ENCODE data around the gene NRP2. TPM values are rescaled to one million over a fixed set of nuclear protein-coding genes. Genes with fewer than 3 reads are reported as not detected.

The NRP2 gene
- total and polyA plus RNA-seq, 2 experiments from 2014 or later = 61.0 to 79.2 TPM

DNA sequence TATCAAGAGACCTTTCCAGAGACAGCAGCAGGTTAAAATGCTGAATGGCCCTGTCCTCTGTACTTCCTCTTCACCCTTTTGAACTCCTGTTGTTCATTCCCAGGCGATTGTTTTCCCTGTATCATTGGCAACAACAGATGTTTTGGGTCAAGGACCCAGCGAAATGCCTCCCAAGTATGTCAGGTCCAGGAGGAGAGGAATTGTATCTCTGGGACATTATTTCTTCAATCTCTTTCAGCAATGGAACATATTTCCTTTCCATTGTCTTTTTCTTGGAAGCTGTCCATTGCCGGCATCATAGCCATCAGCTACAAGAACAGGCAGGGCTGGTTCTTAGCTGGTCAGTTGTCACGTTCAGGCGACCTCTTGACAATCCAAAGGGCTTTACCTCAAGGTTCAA lies 76.2 kb downstream of the NRP2 start:
- no peaks in the 10 kb centered on the region for H3K9me2 ChIP-seq (replicated peaks; ENCODE audit: insufficient read depth)
- no peaks in the 10 kb centered on the region for H4K20me1 ChIP-seq (ENCODE audit: insufficient read depth, poor library complexity, severe bottlenecking)
- H3K79me2 ChIP-seq = no peaks in the 10 kb centered on the region
- H3K4me3 ChIP-seq = no peak overlapping the region
- H3K36me3 ChIP-seq (replicated peaks; ENCODE audit: insufficient read depth, low read depth) = no peaks in the 10 kb centered on the region
- H3K9me3 ChIP-seq (ENCODE audit: low read depth) = no peaks in the 10 kb centered on the region
- peaks cover 31% of the 10 kb centered on the region for H3K4me1 ChIP-seq (ENCODE audit: insufficient read depth)
- H3K27ac ChIP-seq = peak overlapping the region; percentile 42
- no peak for DNase-seq (ENCODE audit: low spot score)
- TF ChIP-seq, protein P1, sequence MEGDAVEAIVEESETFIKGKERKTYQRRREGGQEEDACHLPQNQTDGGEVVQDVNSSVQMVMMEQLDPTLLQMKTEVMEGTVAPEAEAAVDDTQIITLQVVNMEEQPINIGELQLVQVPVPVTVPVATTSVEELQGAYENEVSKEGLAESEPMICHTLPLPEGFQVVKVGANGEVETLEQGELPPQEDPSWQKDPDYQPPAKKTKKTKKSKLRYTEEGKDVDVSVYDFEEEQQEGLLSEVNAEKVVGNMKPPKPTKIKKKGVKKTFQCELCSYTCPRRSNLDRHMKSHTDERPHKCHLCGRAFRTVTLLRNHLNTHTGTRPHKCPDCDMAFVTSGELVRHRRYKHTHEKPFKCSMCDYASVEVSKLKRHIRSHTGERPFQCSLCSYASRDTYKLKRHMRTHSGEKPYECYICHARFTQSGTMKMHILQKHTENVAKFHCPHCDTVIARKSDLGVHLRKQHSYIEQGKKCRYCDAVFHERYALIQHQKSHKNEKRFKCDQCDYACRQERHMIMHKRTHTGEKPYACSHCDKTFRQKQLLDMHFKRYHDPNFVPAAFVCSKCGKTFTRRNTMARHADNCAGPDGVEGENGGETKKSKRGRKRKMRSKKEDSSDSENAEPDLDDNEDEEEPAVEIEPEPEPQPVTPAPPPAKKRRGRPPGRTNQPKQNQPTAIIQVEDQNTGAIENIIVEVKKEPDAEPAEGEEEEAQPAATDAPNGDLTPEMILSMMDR (IDR thresholded peaks at IDR 0.05; ENCODE audit: poor library complexity) = no peak
- no peak for TF ChIP-seq EZH2phosphoT487 (IDR thresholded peaks at IDR 0.05; ENCODE audit: low read depth, severe bottlenecking, unreplicated experiment)
- TF ChIP-seq EZH2 (IDR thresholded peaks at IDR 0.05; ENCODE audit: borderline replicate concordance) = no peak
- H3K4me2 ChIP-seq = no peak overlapping the region
- H3K27me3 ChIP-seq = no peaks in the 10 kb centered on the region
- H2AFZ ChIP-seq = no peak overlapping the region
- WGBS (ENCODE audit: low lambda C conversion rate, missing lambda C conversion rate) = 84% methylated on average over 5 of the region's 5 CpGs

DNA sequence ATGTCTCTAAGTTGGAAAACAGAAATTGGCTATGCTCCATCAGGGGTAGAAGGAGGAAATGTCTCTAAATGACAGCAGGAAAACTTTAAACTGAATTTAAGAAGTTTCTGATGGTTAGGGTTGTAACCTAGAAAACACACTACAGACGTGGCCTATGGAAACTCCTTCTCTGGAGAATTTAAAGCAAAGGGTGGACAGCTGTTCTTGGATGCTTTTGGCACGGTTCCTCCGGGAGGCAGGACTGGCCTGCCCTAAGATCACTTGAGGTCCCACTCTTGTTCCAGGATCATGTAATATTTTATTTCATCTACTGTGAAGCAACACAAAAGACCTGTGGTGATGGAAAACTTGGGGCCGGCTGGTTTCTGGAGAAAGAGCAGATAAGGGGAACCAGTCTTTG lies 77.0 kb downstream of the NRP2 start:
- Histone ChIP-seq H3K4me2 (no peak overlapping the region), H3K9me2 (replicated peaks; ENCODE audit: insufficient read depth) (no peaks in the 10 kb centered on the region), H4K20me1 (ENCODE audit: insufficient read depth, poor library complexity, severe bottlenecking) (no peaks in the 10 kb centered on the region), H3K79me2 (no peaks in the 10 kb centered on the region), H3K27ac (no peak overlapping the region), H3K4me1 (ENCODE audit: insufficient read depth) (peaks cover 28% of the 10 kb centered on the region), H2AFZ (no peak overlapping the region), H3K27me3 (no peaks in the 10 kb centered on the region), H3K36me3 (replicated peaks; ENCODE audit: insufficient read depth, low read depth) (no peaks in the 10 kb centered on the region), H3K4me3 (no peak overlapping the region), H3K9me3 (ENCODE audit: low read depth) (no peaks in the 10 kb centered on the region)
- DNase-seq (ENCODE audit: low spot score) = no peak
- TF ChIP-seq EZH2 (IDR thresholded peaks at IDR 0.05; ENCODE audit: borderline replicate concordance) = no peak
- TF ChIP-seq, protein P1 (IDR thresholded peaks at IDR 0.05; ENCODE audit: poor library complexity) = no peak
- TF ChIP-seq EZH2phosphoT487 (IDR thresholded peaks at IDR 0.05; ENCODE audit: low read depth, severe bottlenecking, unreplicated experiment) = no peak
- WGBS (ENCODE audit: low lambda C conversion rate, missing lambda C conversion rate) = 76% methylated on average over 4 of the region's 4 CpGs

DNA sequence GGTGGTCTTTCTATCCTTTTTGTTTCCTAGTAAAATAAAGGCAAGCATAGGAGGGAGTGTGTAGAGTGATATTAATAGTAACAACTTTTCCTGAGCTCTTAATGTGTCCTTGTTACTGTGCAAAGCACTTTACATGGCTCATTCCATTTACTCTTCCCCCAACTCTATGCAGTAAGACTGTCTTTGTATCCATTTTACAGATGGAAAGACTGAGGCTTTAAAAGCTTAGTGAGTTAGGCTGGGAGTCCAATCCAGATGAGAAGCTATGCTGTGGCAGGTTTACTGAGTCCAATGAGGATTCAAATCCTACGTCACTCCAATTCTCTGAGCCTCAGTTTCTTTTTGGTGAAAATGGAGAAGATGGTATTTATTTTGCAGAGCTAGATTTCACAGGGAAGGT lies 77.4 kb downstream of the NRP2 start:
- 100% methylated on average over 1 of the region's 1 CpG for WGBS (ENCODE audit: low lambda C conversion rate, missing lambda C conversion rate)
- no peaks in the 10 kb centered on the region for H3K79me2 ChIP-seq
- no peaks in the 10 kb centered on the region for H3K9me2 ChIP-seq (replicated peaks; ENCODE audit: insufficient read depth)
- peaks cover 24% of the 10 kb centered on the region for H3K4me1 ChIP-seq (ENCODE audit: insufficient read depth)
- no peaks in the 10 kb centered on the region for H3K36me3 ChIP-seq (replicated peaks; ENCODE audit: insufficient read depth, low read depth)
- no peaks in the 10 kb centered on the region for H3K27me3 ChIP-seq
- no peak overlapping the region for H3K4me2 ChIP-seq
- no peak overlapping the region for H3K4me3 ChIP-seq
- no peaks in the 10 kb centered on the region for H3K9me3 ChIP-seq (ENCODE audit: low read depth)
- H3K27ac ChIP-seq = no peak overlapping the region
- H2AFZ ChIP-seq = no peak overlapping the region
- H4K20me1 ChIP-seq (ENCODE audit: insufficient read depth, poor library complexity, severe bottlenecking) = no peaks in the 10 kb centered on the region
- DNase-seq (ENCODE audit: low spot score) = no peak
- TF ChIP-seq, protein P1 (IDR thresholded peaks at IDR 0.05; ENCODE audit: poor library complexity) = no peak
- TF ChIP-seq EZH2 (IDR thresholded peaks at IDR 0.05; ENCODE audit: borderline replicate concordance) = no peak
- TF ChIP-seq EZH2phosphoT487 (IDR thresholded peaks at IDR 0.05; ENCODE audit: low read depth, severe bottlenecking, unreplicated experiment) = no peak

DNA sequence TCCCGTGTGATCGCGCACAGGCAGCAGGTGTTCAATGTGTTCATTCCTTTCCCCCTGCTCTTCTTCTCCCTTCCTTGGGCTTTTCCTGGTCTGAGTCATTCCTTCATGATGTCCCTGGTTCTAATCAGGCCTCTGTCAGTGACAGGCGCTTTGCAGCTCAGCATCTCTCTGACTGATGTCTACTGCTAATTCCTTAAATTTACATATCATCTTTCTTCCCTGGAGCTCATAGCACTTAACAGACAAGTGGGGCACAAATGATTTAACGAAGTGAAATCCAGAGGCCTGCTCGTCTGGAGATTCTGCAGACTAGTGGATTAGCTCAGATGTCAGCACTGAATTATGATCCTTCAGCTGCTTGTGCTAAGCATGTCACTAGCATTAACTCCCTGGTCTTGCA lies 77.9 kb downstream of the NRP2 start:
- Histone ChIP-seq H3K79me2 (no peaks in the 10 kb centered on the region), H3K27ac (no peak overlapping the region), H3K36me3 (replicated peaks; ENCODE audit: insufficient read depth, low read depth) (no peaks in the 10 kb centered on the region), H2AFZ (no peak overlapping the region), H3K9me2 (replicated peaks; ENCODE audit: insufficient read depth) (no peaks in the 10 kb centered on the region), H3K27me3 (no peaks in the 10 kb centered on the region), H3K4me3 (no peak overlapping the region), H3K9me3 (ENCODE audit: low read depth) (no peaks in the 10 kb centered on the region), H3K4me1 (ENCODE audit: insufficient read depth) (peaks cover 19% of the 10 kb centered on the region), H4K20me1 (ENCODE audit: insufficient read depth, poor library complexity, severe bottlenecking) (no peaks in the 10 kb centered on the region), H3K4me2 (no peak overlapping the region)
- TF ChIP-seq, protein P1 (IDR thresholded peaks at IDR 0.05; ENCODE audit: poor library complexity) = no peak
- TF ChIP-seq EZH2 (IDR thresholded peaks at IDR 0.05; ENCODE audit: borderline replicate concordance) (no peak), EZH2phosphoT487 (IDR thresholded peaks at IDR 0.05; ENCODE audit: low read depth, severe bottlenecking, unreplicated experiment) (no peak)
- 69% methylated on average over 6 of the region's 6 CpGs for WGBS (ENCODE audit: low lambda C conversion rate, missing lambda C conversion rate)
- DNase-seq (ENCODE audit: low spot score) = no peak
